ENCODE data around the gene ALKBH6. TPM values are rescaled to one million over a fixed set of nuclear protein-coding genes. Genes with fewer than 3 reads are reported as not detected.
"Not testable (repeated sequence)": the region's sequence is repeated elsewhere in the genome, so short reads cannot be mapped to it uniquely, and the experiment has no call there.

ALKBH6 gene
- total RNA-seq, 1 donor from 2014 or later = 10.1 TPM

DNA sequence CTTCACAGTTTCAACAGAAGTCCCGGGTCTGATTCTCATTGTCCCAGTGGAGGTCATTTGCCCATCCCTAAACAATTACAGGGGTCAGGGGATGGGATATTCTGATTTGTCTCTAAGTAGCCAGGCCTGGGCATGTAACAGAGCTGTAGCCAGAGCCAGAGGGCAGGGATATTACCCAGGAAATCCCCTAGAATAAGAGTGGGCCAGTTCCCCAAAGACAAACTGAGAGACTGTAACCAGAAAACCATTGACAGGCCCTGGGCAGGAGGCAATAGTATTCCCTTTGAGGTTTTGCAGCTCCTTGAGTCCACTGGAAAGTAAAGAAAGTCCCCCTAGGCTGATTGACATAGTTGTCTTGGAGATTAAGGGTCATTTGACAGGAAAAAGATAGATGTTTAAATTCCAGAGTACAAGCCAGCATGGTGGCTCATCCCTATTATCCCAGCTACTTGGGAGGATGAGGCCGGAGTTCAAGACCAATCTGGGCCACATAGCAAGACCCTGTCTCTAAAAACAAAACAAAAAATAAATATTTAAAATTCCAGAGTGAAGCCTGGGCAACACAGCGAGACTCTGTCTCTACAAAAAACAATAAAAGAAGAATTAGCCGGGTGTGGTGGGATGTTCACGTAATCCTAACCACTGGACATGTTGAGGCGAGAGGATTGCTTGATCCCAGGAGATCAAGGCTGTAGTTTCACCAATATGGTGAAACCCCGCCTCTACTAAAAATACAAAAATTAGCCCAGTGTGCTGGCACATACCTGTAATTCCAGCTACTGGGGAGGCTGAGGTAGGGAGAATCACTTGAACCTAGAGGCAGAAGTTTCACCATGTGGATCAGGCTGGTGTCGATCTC, 20.9 kb downstream of the ALKBH6 start:
- DNase-seq = no peak

DNA sequence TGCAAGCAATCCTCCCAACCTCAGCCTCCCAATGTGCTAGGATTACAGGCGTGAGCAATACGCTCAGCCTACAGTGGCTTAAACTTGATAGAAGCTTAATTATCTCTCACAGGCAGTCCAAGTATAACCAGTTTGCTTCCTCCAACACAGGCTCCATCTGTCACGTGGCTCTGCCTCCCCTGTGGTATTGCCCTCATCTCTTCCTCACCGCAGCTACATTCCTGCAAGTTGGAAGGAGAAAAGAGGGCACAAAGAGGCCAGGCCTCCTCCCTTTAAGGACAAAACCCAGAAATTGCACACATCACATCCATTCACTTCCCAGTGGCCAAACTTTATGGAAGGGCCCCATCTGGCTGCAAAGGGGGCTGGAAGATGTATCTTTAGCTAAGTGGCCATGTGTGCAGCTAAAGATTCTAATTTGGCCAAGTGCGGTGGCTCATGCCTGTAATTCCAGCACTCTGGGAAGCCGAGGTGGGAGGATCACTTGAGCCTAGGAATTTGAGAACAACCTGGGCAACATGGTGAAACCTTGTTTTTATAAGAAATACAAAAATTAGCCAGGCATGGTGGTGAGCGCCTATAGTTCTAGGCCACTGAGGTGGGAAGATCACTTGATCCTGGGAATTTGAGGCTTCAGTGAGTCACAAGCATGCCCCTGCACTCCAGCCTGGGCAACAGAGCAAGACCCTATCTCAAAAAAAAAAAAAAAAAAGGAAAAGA, 22.1 kb downstream of the ALKBH6 start:
- no peak for DNase-seq

DNA sequence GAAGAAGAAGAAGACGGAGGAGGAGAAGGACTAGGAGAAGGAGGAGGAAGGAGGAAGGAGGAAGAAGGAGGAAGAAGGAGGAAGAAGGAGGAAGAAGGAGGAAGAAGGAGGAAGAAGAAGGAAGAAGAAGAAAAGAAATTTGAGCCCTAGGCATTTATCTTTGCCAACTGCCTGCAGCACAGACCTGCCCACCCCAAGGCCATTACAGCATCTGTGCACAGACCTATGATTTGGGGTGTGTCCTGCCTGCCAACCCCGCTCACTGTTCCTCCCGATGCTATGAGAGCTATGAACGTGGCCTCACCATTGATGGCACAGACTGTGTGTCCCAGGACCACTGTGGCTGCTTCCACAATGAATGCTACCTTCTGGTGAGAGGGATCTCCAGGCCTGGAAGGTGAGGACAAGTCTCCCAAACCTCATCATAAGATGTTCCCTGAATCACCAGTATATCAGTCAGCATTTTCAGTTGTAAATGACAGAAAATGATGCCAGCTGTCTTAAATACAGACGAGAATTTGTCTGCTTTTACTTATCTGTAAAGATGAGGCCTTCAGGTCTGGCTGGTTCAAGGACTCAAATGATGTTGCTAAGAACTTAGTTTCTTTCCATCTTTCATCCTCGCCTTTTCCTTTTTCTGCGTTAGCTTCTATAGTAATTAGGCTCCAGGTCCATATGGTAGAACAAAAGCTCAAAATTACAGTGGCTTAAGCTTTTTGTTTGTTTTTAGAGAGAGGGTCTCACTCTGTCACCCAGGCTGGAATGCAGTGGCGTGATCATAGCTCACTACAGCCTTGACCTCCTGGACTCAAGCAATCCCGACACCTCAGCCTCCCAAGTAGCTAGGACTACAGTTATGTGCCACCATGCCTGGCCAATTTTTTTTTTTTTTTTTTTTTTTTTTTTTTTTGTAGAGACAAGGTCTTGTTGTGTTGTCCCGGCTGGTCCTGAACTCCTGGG, 23.0 kb downstream of the ALKBH6 start:
- no peak for DNase-seq

DNA sequence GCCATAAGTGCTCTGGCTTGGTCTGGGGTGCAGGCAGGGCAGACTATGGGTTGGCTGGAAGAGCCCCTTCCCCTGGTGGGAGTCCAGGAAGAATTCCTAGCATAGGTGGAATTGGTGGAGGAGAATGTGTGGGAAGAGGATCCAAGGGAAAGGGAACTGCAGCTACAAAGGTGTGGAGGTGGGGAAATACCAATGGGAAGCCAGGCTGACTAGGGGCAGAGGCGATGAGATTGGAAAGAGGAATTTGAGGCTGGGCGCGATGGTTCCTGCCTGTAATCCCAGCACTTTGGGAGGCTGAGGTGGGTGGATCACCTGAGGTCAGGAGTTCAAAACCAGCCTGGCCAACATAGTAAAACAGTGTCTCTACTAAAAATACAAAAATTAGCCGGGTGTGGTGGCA, 23.9 kb downstream of the ALKBH6 start:
- DNase-seq = no peak

DNA sequence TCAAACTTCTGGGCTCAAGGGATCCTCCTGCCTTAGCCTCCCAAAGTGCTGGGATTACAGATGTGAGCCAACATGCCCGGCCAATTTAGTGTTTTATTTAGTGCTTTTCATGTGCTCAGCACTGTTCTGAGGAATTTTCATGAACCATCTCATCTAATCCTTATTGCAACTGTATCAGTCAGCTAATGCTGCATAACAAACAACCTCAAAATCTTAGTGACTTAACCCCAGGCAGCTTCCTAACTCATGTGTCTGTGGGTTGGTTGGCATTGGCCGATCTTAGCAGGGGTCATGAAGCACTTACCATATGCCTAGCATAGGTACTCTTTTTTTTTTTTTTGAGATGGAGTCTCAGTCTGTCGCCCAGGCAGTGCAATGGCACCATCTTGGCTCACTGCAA, 25.2 kb downstream of the ALKBH6 start:
- no peak for DNase-seq

DNA sequence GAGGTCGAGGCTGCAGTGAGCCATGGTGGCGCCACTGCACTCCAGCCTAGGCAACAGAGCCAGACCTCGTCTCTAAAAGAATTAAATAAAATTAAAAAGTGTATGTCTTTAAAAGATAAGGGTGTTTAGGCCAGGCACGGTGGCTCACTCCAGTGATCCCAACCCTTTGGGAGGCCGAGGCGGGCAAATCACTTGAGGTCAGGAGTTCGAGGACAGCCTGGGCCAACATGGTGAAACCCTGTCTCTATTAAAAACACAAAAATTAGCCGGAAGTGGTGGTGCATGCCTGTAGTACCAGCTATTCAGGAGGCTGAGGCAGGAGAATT, 26.5 kb downstream of the ALKBH6 start:
- no peak for DNase-seq

DNA sequence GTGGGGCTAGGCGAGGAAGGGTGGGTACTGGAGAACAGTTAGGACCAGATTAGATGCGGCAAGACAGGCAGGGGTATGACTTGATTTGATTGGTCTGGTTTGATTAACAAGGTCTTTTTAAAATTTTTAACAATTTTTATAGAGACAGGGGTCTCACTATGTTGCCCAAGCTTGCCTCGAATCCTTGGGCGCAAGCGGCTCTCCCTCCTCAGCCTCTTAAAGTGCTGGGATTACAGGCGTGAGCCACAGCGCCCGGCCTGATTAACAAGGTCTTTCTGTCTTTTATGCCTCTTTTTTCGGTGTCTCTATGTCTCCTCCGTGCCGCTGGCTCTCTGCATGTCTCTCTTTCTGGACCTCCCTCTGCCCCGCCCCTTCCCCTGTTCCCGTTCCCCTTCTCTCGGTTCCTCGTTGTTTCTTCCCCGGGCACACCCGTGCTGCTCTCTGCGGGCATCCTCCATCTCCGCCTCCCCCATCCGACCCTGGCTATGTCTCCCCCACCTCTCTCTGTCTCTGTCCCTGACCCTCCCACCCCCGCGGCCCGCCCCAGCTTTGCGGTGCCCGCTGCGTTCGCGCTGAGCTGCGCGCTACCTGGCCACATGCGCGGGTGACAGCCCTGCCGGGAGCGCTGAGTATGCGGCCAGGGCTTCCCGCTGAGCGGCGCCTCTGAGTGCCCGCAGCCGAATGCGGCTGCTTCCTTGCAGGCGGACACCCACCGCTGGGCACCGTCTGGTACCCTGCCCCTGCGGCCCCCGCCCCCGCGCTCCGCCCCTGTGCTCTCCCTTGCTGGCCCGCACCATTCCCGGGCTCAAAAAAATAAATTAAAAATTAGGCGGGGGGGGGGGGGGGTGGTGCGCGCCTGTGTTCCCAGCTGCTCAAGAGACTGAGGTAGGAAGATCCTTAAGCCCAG, 27.1 kb downstream of the ALKBH6 start:
- DNase-seq = no peak

DNA sequence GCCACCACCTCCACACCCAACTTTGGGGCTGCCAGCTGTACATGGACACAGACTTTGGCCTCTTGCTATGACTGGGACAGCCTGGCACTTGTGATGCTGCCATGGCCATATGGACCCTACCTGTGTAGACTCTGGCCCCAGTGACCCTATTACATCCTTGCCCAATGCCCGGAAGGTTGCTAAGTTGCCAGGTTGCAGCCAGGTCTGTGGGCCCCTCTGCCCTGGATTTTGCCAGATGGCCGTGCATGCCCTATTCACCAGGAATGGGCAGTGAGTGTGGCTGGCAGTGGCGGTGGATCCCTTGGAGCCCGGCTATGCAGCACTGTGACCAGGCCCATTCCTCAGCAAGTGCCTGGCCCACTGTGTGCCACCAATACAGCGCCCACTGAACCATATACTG, 27.9 kb downstream of the ALKBH6 start:
- no peak for DNase-seq

DNA sequence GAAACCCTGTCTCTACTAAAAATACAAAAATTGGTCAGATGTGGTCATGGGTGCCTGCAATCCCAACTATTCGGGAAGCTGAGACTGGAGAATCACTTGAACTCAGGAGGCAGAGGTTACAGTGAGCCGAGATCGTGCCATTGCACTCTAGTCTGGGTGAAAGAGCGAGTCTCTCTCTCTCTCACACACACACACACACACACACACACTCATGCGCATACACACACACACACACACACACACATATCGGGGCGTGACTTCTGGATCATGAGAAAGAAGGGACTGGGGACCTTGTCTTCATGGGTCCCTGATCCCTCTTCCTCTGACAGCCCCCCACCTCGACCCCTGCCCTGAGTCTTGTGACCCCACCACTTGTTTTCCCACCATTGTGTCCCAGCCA, 30.8 kb downstream of the ALKBH6 start:
- DNase-seq = no peak

DNA sequence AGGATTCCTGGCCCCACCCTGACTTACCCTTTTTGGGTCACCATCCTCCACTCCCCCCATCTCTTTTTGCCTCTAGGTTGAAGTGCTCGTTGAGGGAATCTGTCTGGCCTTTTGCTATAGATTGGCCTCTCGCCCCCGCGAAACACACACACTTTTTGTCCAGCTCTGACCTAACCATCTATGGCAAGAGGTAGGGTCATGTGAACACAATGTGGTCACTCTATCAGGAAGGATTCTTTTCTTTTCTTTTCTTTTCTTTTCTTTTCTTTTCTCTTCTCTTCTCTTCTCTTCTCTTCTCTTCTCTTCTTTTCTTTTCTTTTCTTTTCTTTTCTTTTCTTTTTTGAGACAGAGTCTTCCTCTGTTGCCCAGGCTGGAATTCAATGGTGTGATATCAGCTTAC, 33.0 kb downstream of the ALKBH6 start:
- DNase-seq = not testable (repeated sequence)

DNA sequence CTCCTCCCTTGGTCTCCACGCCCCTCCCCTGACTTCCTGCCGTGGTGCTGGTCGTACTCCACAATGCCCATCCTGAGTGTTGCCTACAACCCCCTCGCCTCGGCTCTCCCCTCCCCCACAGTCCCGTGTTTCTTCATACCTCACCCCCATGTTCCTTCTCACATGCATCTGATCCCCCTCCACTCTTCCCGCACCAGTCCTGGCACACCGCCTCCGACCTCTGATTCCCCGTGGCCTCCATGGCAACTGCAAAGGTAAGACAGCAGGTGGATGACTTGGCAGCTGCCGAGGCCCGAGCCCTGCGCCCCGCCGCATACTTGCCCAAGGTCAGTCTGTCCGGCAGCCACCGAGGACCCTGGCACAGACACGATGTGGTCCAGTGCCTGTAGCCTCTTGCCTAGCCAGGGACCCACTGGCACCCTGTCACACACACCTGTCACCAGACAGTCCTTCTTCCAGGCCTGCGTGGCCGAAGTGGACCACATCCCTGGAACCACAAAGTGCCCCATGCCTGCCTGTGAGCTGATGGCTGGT, 35.1 kb downstream of the ALKBH6 start:
- no peak for DNase-seq

DNA sequence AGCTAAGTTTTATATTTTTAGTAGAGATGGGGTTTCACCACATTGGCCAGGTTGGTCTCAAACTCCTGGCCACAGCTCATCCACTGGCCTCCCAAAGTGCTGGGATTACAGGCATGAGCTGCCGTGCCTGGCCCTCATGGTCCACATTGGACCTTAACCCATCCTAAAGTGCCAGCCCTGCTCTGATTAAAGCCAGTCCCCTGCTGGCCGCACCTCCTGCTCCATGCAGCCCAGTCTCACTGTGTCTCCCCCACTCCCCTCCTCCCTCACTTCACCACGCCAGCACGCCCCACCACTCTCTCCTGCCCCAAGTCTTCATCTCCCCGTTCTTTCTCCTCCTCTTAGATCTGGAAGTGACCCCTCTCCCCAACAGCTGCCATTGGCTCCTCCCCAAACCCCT, 35.7 kb downstream of the ALKBH6 start:
- DNase-seq = no peak

DNA sequence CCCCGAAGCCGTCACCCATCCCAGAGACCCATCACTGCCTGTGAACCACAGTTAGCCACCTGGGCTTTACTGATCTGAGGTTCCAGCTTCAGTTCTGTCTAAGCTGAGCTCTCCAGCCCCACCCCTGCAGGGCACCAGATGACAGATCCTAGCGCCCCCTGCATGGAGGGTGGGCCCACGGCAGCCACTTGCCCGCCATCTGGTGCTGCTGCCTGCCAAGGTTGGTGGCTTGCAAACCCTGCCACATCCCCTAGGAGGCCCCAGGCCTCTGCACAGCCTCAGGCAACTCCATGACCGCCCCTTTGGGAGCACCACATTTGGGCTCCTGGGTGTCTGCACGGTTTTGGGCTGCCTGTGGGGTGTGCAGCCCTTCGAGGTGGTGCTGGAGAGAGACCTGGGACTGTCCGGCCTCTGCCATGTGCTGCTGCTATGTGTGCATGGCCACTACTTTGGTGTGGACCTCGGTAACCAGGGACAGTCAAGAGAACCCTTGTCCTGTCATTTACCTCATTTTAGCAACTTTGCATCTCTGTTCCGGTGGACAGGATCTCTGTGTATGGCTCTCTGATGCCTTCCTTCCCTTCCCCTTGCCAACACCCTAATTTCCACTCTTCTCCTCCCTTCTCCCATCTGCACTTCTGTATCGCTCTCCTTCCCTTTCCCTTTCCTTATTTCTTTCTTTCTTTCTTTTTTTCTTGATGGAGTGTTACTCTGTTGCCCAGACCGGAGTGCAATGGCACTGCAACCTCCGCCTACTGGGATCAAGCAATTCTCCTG, 36.4 kb downstream of the ALKBH6 start:
- no peak for DNase-seq

DNA sequence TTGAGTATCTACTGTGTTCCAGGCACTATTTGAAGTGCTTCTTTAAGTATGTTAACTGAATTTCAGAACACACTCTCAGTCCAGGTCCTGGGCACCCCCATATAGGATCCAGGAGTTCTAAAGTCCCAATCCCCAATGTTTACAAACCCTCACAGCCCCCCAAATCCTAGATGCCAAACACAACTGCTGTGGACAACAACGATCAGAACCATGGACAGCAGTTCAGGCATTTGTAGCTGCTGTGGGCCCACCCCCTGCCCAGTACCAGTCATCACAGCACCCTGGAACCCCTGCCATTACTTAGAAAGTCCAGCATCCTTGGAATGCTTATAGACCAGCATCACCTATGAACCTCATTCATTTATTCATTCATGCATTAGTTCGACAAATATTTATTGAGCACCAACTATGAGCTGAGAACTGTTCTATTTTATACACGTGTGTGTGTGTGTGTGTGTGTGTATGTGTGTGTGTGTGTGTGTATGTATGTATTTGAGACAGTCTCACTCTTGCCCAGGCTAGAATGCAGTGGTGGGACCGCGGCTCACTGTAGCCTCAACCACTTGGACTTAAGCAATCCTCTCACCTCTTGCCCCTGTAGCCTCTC, 38.3 kb downstream of the ALKBH6 start:
- peak; percentile 47 for DNase-seq

DNA sequence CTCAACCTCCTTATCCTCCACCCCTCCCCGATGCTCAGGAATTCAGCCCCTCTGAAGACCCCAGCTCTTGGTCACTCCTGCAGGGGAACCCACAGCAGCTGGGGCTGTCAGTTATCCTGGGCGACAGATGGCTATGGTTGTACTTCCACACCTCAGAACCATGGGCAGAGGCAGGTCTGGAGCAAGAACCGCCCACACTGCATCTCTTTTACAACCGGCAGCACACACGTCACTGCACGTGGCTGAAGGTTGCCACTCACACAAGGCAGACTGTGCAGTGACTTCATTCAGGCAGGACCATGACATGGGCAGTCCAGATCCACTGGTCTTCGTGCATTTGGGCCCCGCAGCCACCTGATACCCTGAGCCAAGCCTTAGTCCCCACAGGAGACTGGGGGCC, 40.5 kb downstream of the ALKBH6 start:
- DNase-seq = peak; percentile 16

DNA sequence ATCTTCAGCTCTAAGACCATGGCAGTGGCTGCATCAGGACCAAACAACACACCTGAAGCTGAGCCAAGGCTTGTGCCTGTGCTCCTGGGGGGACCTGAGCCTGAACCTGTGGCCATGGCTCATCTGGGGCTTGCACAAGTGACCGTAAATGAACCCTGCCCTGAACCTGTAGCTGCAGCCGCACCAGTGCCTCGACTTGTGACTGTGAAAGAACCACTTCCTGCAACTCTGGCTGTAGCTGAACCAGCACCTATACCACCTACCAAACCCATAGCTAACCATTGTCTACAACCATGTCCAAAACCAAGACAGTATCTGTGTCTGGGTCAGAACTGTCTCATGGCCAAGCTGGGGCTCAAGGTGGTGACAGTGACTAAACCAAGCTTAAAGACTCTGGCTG, 47.2 kb downstream of the ALKBH6 start:
- no peak for DNase-seq

DNA sequence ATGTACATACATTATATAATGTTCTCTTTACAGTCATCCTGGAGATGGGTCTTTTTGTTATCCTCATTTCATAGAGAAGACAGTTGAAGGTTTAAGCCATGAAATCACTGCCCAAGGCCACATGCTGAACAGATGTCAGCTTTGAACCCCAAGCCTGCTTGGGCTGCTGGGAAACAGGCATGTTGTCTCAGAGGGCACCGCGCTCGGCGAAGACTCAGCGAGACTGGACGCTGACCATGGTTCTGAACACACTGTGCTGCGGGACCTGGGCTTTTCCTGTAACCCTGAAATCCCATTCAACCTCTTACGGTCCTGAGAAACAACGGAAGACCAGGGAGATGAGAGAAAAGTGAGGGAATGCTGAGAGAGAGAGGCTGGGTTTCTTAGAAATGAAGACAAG, 50.5 kb downstream of the ALKBH6 start:
- DNase-seq = peak; percentile 78

DNA sequence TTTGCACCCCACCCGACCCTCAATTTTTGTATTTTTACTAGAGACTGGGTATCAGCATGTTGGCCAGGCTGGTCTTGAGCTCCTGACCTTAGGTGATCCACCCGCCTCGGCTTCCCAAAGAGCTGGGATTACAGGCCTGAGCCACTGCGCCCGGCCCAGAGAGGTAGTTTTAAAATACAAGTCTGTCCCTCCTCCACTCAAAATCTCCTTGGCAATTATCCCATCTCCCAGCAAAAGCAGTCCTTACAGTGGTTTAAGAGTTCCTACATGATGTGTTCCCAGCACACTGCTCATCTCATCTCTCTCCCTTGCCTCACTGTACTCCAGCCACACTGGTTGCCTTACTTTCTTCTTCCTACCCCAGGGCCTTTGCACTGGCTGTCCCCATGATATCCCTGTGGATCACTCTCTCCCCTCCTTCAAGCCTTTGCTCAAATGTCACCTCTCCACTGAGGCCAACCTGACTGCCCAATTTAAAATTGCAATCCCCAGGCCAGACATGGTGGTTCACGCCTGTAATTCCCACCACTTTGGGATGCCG, 53.5 kb downstream of the ALKBH6 start:
- no peak for DNase-seq

DNA sequence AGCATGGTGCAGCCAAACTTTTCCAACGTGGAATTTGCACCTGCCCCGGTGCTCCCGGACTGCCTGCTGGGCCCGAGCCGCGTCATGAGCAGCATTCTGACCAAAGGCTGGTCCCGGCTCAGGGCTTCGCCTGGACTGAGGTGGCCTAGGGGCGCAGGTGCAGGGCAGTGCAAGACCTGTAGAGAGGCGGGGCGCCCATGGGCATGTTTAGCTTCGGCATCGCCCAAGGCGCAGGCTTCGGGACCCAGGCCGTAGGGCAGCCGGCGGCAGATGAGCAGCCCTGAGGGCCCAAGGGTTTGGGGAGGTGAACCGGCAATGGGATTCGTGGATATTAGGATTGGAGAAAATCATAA, 54.1 kb downstream of the ALKBH6 start:
- DNase-seq = no peak

Data from tongue (tissue), 2 donors.